Keratinocyte (primary cell): Measurements from ENCODE around the gene PNMA6E. TPM values are rescaled to one million over a fixed set of nuclear protein-coding genes. Genes with fewer than 3 reads are reported as not detected.

Source experiments
- DNase-seq: peaks from one replicate; pipeline ENCODE4 v3.0.0-alpha.2; 2011; ENCODE audit warnings: low read depth, missing footprints, low spot score
- FAIRE-seq: peaks from 2 replicates; lab custom pipeline; 2011; peaks lifted over from hg19 to GRCh38; lab: Jason Lieb, UNC
- H2AFZ ChIP-seq: 2 replicates; pipeline ENCODE4 v1.6.0; 2012; ENCODE audit warnings: low read length, control low read depth, inconsistent platforms; ENCODE audit not compliant: control insufficient read depth
- H3K27ac ChIP-seq: 2 replicates; pipeline ENCODE4 v1.5.1; 2011; ENCODE audit warnings: low read length; ENCODE audit not compliant: control insufficient read depth, insufficient read depth
- H3K27me3 ChIP-seq: 3 replicates; pipeline ENCODE4 v1.6.0; 2011; ENCODE audit warnings: low read length; ENCODE audit not compliant: control insufficient read depth, insufficient read depth; ENCODE audit errors: extremely low read depth
- H3K36me3 ChIP-seq, 2 experiments: 2 replicates in 1 of 2; 3 replicates in 1 of 2; pipeline ENCODE4 v1.5.1; 2011; ENCODE audit warnings: low read length in 2 of 2, mild to moderate bottlenecking in 1 of 2; ENCODE audit not compliant: control insufficient read depth in 2 of 2, insufficient read depth in 2 of 2; ENCODE audit errors: extremely low read depth in 1 of 2
- H3K4me1 ChIP-seq: 3 replicates; pipeline ENCODE4 v1.5.1; 2011; ENCODE audit warnings: low read length; ENCODE audit not compliant: control insufficient read depth, insufficient read depth; ENCODE audit errors: extremely low read depth
- H3K4me2 ChIP-seq: 3 replicates; pipeline ENCODE4 v1.6.0; 2011; ENCODE audit warnings: low read depth, low read length; ENCODE audit not compliant: control insufficient read depth, insufficient read depth; ENCODE audit errors: extremely low read depth
- H3K4me3 ChIP-seq, 3 experiments: fragments of 200-600 bp in 1 of 3; sonication (generic) in 1 of 3; 2 replicates in 2 of 3; 3 replicates in 1 of 3; pipeline ENCODE4 v1.5.1; 2011 to 2016; ENCODE audit warnings: low read length in 3 of 3, mild to moderate bottlenecking in 3 of 3, control low read depth in 2 of 3, inconsistent platforms in 1 of 3, low read depth in 1 of 3, mixed read lengths in 1 of 3, mixed run types in 1 of 3, moderate library complexity in 1 of 3; ENCODE audit not compliant: control insufficient read depth in 2 of 3, insufficient read depth in 2 of 3; ENCODE audit errors: extremely low read depth in 1 of 3
- H3K79me2 ChIP-seq: 2 replicates; pipeline ENCODE4 v1.6.0; 2012; ENCODE audit warnings: low read length; ENCODE audit not compliant: control insufficient read depth, insufficient read depth
- H3K9ac ChIP-seq: 3 replicates; pipeline ENCODE4 v1.6.0; 2011; ENCODE audit warnings: low read length; ENCODE audit not compliant: control insufficient read depth, insufficient read depth; ENCODE audit errors: extremely low read depth
- H3K9me1 ChIP-seq: 3 replicates; pipeline ENCODE4 v1.6.0; 2011; ENCODE audit warnings: low read length; ENCODE audit not compliant: control insufficient read depth, insufficient read depth; ENCODE audit errors: extremely low read depth
- H3K9me3 ChIP-seq: 2 replicates; pipeline ENCODE4 v1.5.1; 2012; ENCODE audit warnings: low read depth, low read length; ENCODE audit not compliant: control insufficient read depth
- H4K20me1 ChIP-seq: 3 replicates; pipeline ENCODE4 v1.6.0; 2011; ENCODE audit warnings: low read length; ENCODE audit not compliant: control insufficient read depth, insufficient read depth; ENCODE audit errors: extremely low read depth
- EZH2 ChIP-seq: IDR thresholded peaks from one replicate; pipeline ENCODE4 v1.6.1; 2012; ENCODE audit warnings: inconsistent platforms, mild to moderate bottlenecking, low read length, moderate library complexity
- dilution Hi-C: fragments of 300-500 bp; cut with MboI; formaldehyde crosslinking; loops from one replicate; pipeline ENCODE4 v1.7.0; 2020; ENCODE audit warnings: low sequenced_read_pairs; ENCODE audit not compliant: extremely low pct_ligation_motif_present
- polyA plus RNA-seq, 5 experiments: library from polyadenylated mRNA; depleted of rRNA in 3 of 5; stranded (reverse) in 3 of 5; stranded (forward) in 1 of 5; unstranded in 1 of 5; fragments of >200 nt; gene quantifications; 1 replicate in 1 of 5; 2 replicates in 3 of 5; 3 replicates in 1 of 5; pipeline versions ENCODE4 v1.2.1 to v1.2.3, GENCODE V29; 2011 to 2012; ENCODE audit warnings: missing spikeins in 2 of 5, low read depth in 1 of 5, low replicate concordance in 1 of 5
- TF ChIP-seq, protein P1 (sequence below), 3 experiments: IDR thresholded peaks in 1 of 3; conservative IDR thresholded peaks in 1 of 3; optimal IDR thresholded peaks in 1 of 3; 2 replicates in 2 of 3; 3 replicates in 1 of 3; pipeline versions ENCODE3 to v1.5.1; 2011; ENCODE audit warnings: low read length in 3 of 3, mild to moderate bottlenecking in 3 of 3, moderate library complexity in 2 of 3, control low read depth in 1 of 3, inconsistent platforms in 1 of 3; ENCODE audit not compliant: insufficient read depth in 2 of 3; ENCODE audit errors: extremely low read depth in 1 of 3

The PNMA6E gene
- polyA plus RNA-seq, 1 donor (not counting 4 experiments of a cell fraction or from before 2014, with no cell fraction given) = not detected

DNA sequence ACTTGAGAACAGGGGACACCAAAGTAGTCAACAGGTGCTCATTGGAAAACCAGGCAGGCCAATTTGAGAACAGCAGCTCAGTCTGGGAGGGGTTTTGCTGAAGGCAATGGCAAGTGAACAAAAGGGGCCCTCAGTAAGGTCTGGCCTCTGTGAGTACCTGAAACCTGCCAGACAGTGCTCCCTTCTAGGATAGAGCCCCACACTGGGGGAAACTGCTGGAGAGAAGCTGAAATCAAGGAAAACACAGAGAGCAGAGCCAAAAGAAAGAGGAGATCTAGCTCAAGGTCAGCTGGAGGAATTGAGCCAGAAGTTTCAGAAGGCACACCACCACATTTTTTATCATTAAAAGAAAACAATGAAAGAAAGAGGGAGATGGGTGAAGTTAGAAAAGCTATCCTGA, 28.2 kb downstream of the PNMA6E start:
- no peaks in the 10 kb centered on the region for H3K27me3 ChIP-seq

DNA sequence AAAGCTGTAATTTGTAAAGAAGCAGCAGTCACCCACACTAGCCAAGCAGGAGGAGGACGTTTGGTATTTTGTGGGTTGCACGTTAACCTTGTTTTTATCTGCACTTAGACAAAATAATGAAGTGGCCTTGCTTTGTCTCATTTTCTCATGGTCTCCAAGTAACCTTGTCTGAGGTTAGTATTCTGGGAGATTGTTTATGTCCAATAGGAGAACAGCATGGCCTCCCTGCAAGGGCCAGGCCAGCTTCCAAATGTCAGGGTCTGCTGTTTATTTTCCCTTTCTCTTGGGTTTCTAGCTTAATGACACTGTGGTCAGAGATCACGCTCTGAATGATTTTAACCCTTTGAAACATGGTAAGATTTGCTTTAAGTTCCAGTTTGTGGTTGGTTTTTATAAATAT, 29.9 kb downstream of the PNMA6E start:
- Histone ChIP-seq H3K4me3 (no peak overlapping the region), H4K20me1 (no peaks in the 10 kb centered on the region), H3K36me3 (no peaks in the 10 kb centered on the region), H3K9ac (no peak overlapping the region), H3K9me3 (no peaks in the 10 kb centered on the region), H3K27ac (no peak overlapping the region), H3K4me2 (no peak overlapping the region), H2AFZ (no peak overlapping the region), H3K27me3 (no peaks in the 10 kb centered on the region), H3K4me1 (no peaks in the 10 kb centered on the region), H3K79me2 (no peaks in the 10 kb centered on the region), H3K9me1 (no peaks in the 10 kb centered on the region)
- no peak for TF ChIP-seq EZH2
- TF ChIP-seq, protein P1, sequence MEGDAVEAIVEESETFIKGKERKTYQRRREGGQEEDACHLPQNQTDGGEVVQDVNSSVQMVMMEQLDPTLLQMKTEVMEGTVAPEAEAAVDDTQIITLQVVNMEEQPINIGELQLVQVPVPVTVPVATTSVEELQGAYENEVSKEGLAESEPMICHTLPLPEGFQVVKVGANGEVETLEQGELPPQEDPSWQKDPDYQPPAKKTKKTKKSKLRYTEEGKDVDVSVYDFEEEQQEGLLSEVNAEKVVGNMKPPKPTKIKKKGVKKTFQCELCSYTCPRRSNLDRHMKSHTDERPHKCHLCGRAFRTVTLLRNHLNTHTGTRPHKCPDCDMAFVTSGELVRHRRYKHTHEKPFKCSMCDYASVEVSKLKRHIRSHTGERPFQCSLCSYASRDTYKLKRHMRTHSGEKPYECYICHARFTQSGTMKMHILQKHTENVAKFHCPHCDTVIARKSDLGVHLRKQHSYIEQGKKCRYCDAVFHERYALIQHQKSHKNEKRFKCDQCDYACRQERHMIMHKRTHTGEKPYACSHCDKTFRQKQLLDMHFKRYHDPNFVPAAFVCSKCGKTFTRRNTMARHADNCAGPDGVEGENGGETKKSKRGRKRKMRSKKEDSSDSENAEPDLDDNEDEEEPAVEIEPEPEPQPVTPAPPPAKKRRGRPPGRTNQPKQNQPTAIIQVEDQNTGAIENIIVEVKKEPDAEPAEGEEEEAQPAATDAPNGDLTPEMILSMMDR (optimal IDR thresholded peaks at IDR 0.05 in 1 of 3, IDR thresholded peaks at IDR 0.05 in 1 of 3, conservative IDR thresholded peaks at IDR 0.05 in 1 of 3; ENCODE audit: extremely low read depth in 1 of 3, insufficient read depth in 2 of 3, low read length in 3 of 3) = no peak
- FAIRE-seq (no peak), DNase-seq (no peak)
- dilution Hi-C loops = no loop called here

More for the DNA sequence above, 28.2 kb downstream of the PNMA6E start:
- Histone ChIP-seq H3K27ac (no peak overlapping the region), H3K9ac (no peak overlapping the region), H2AFZ (no peak overlapping the region), H3K9me3 (no peaks in the 10 kb centered on the region), H3K4me3 (no peak overlapping the region), H3K9me1 (no peaks in the 10 kb centered on the region), H3K79me2 (no peaks in the 10 kb centered on the region), H4K20me1 (no peaks in the 10 kb centered on the region), H3K36me3 (no peaks in the 10 kb centered on the region), H3K4me1 (no peaks in the 10 kb centered on the region), H3K4me2 (no peak overlapping the region)
- TF ChIP-seq EZH2 = no peak
- TF ChIP-seq, protein P1 (optimal IDR thresholded peaks at IDR 0.05 in 1 of 3, IDR thresholded peaks at IDR 0.05 in 1 of 3, conservative IDR thresholded peaks at IDR 0.05 in 1 of 3; ENCODE audit: extremely low read depth in 1 of 3, insufficient read depth in 2 of 3, low read length in 3 of 3) = no peak
- DNase-seq (no peak), FAIRE-seq (no peak)
- dilution Hi-C loops = no loop called here
